GM12878 (cell line): ENCODE data around the gene POLD1. TPM values are rescaled to one million over a fixed set of nuclear protein-coding genes. Genes with fewer than 3 reads are reported as not detected.

Experiments used
- BACH1 ChIP-seq: fragments of 450-650 bp; IDR thresholded peaks from 2 replicates; pipeline ENCODE4 v1.6.1; 2017; ENCODE audit warnings: mild to moderate bottlenecking, borderline replicate concordance
- ETV6 ChIP-seq, 2 experiments: fragments of 450-650 bp in 1 of 2; IDR thresholded peaks in 1 of 2; conservative IDR thresholded peaks in 1 of 2; 2 replicates each; pipeline ENCODE4 v1.6.1; 2014; ENCODE audit warnings: antibody characterized with exemption in 1 of 2, borderline replicate concordance in 1 of 2, low read depth in 1 of 2, mild to moderate bottlenecking in 1 of 2, moderate library complexity in 1 of 2
- IRF4 ChIP-seq: IDR thresholded peaks from 2 replicates; pipeline ENCODE4 v1.6.1; 2011; ENCODE audit warnings: low read depth, low read length
- PML ChIP-seq: IDR thresholded peaks from 2 replicates; pipeline ENCODE4 v1.6.1; 2012; ENCODE audit warnings: low read length, inconsistent platforms
- SIX5 ChIP-seq: IDR thresholded peaks from 2 replicates; pipeline ENCODE4 v1.6.1; 2011; ENCODE audit warnings: mild to moderate bottlenecking, low read depth, low read length, moderate library complexity; ENCODE audit not compliant: severe bottlenecking
- TARDBP ChIP-seq: IDR thresholded peaks from 2 replicates; pipeline ENCODE4 v1.6.1; 2016; ENCODE audit warnings: borderline replicate concordance
- TBL1XR1 ChIP-seq: IDR thresholded peaks from 2 replicates; pipeline ENCODE4 v1.6.1; 2012; ENCODE audit warnings: low read depth, low read length, improper control_type of control experiment
- WRNIP1 ChIP-seq: IDR thresholded peaks from 2 replicates; pipeline ENCODE4 v1.6.1; 2011; ENCODE audit warnings: low read depth, low read length, improper control_type of control experiment, borderline replicate concordance
- polyA plus RNA-seq, 11 experiments: library from polyadenylated mRNA; depleted of rRNA in 4 of 11; unstranded in 6 of 11; stranded (reverse) in 5 of 11; fragments of >200 nt; fragmentation: Nextera tagmentation in 4 of 11; fragmentation: Illumina TruSeq in 1 of 11; extraction: Ambion mirVana in 4 of 11; extraction: Trizol in 1 of 11; gene quantifications; 1 replicate in 1 of 11; 2 replicates in 10 of 11; pipeline versions ENCODE4 v1.2.1 to v1.2.3, GENCODE V29; 2011 to 2016; ENCODE audit warnings: inconsistent platforms in 2 of 11, missing spikeins in 2 of 11, low read depth in 1 of 11
- total RNA-seq, 4 experiments: library from RNA; depleted of rRNA in 3 of 4; stranded (reverse); fragments of >200 nt in 3 of 4; fragmentation: Illumina TruSeq in 1 of 4; extraction: Trizol in 1 of 4; gene quantifications; 2 replicates each; pipeline versions ENCODE4 v1.2.1 to v1.2.3, GENCODE V29; 2013 to 2021
- TF ChIP-seq, protein P1 (sequence below): fragments of 450-650 bp; IDR thresholded peaks from 2 replicates; pipeline ENCODE4 v1.6.1; 2016; ENCODE audit warnings: mild to moderate bottlenecking, moderate library complexity, borderline replicate concordance
- TF ChIP-seq, protein P2 (sequence below): fragments of 450-650 bp; formaldehyde crosslinking; IDR thresholded peaks from 2 replicates; pipeline ENCODE4 v1.5.0; 2022; ENCODE audit warnings: mild to moderate bottlenecking, missing genetic modification characterization
- TF ChIP-seq, protein P3 (sequence below): fragments of 450-650 bp; formaldehyde crosslinking; IDR thresholded peaks from 2 replicates; pipeline ENCODE4 v1.4.0; 2022; ENCODE audit warnings: mild to moderate bottlenecking, moderate library complexity
- TF ChIP-seq, protein P4 (sequence below): fragments of 450-650 bp; IDR thresholded peaks from 2 replicates; pipeline ENCODE4 v1.6.1; 2017; ENCODE audit warnings: low read depth, mild to moderate bottlenecking, moderate library complexity
- TF ChIP-seq, protein P5 (sequence below): IDR thresholded peaks from 2 replicates; pipeline ENCODE4 v1.6.1; 2011; ENCODE audit warnings: mild to moderate bottlenecking, low read depth, low read length, moderate library complexity; ENCODE audit not compliant: insufficient replicate concordance

The POLD1 gene
- total and polyA plus RNA-seq, 10 of the 15 experiments (the other 5 are each of a cell fraction or from before 2014, with no cell fraction given), result 0.76 to 165 (median 63.4) TPM

DNA sequence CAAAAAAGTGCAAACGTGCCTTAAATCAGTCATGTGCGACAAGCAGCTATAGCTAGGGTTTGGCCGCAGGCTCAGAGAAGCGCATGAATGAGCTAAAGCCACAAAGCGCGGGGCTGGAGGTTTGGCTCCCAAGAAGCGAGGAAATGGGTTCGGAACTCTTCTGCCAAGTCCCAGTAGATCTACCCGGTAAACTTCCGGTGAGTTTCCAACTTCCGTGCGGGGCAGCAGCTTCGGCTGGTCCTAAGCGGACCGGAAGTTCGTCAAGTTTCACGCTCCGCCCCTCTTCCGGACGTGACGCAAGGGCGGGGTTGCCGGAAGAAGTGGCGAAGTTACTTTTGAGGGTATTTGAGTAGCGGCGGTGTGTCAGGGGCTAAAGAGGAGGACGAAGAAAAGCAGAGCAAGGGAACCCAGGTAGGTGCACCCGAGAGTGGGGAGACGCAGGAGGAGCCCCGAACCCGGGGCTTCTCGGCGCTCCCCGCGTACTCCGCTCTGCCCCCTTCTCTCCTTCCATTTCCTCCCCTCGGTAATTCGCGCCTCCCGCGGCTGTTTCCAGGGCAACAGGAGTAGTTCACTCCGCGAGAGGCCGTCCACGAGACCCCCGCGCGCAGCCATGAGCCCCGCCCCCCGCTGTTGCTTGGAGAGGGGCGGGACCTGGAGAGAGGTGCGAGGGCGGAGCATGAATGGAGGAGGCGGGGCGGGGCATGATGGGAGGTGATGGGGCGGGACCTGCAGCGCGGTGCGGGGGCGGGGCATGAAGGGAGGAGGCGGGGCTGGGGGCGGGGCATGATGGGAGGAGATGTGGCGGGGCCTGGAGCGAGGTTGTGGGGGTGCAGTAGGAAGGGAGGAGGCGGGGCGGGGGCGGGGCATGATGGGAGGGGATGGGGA is 7.7 kb upstream of the POLD1 start, which contains the start of gene NR1H2 (continued):
- TF ChIP-seq, protein P1, sequence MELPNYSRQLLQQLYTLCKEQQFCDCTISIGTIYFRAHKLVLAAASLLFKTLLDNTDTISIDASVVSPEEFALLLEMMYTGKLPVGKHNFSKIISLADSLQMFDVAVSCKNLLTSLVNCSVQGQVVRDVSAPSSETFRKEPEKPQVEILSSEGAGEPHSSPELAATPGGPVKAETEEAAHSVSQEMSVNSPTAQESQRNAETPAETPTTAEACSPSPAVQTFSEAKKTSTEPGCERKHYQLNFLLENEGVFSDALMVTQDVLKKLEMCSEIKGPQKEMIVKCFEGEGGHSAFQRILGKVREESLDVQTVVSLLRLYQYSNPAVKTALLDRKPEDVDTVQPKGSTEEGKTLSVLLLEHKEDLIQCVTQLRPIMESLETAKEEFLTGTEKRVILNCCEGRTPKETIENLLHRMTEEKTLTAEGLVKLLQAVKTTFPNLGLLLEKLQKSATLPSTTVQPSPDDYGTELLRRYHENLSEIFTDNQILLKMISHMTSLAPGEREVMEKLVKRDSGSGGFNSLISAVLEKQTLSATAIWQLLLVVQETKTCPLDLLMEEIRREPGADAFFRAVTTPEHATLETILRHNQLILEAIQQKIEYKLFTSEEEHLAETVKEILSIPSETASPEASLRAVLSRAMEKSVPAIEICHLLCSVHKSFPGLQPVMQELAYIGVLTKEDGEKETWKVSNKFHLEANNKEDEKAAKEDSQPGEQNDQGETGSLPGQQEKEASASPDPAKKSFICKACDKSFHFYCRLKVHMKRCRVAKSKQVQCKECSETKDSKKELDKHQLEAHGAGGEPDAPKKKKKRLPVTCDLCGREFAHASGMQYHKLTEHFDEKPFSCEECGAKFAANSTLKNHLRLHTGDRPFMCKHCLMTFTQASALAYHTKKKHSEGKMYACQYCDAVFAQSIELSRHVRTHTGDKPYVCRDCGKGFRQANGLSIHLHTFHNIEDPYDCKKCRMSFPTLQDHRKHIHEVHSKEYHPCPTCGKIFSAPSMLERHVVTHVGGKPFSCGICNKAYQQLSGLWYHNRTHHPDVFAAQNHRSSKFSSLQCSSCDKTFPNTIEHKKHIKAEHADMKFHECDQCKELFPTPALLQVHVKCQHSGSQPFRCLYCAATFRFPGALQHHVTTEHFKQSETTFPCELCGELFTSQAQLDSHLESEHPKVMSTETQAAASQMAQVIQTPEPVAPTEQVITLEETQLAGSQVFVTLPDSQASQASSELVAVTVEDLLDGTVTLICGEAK, result peak; percentile 100
- TF ChIP-seq, protein P2, sequence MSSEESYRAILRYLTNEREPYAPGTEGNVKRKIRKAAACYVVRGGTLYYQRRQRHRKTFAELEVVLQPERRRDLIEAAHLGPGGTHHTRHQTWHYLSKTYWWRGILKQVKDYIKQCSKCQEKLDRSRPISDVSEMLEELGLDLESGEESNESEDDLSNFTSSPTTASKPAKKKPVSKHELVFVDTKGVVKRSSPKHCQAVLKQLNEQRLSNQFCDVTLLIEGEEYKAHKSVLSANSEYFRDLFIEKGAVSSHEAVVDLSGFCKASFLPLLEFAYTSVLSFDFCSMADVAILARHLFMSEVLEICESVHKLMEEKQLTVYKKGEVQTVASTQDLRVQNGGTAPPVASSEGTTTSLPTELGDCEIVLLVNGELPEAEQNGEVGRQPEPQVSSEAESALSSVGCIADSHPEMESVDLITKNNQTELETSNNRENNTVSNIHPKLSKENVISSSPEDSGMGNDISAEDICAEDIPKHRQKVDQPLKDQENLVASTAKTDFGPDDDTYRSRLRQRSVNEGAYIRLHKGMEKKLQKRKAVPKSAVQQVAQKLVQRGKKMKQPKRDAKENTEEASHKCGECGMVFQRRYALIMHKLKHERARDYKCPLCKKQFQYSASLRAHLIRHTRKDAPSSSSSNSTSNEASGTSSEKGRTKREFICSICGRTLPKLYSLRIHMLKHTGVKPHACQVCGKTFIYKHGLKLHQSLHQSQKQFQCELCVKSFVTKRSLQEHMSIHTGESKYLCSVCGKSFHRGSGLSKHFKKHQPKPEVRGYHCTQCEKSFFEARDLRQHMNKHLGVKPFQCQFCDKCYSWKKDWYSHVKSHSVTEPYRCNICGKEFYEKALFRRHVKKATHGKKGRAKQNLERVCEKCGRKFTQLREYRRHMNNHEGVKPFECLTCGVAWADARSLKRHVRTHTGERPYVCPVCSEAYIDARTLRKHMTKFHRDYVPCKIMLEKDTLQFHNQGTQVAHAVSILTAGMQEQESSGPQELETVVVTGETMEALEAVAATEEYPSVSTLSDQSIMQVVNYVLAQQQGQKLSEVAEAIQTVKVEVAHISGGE, result peak; percentile 93
- TF ChIP-seq BACH1 (peak; percentile 56; the same call in 1 of the 2 replicates), SIX5 (peak; percentile 81), WRNIP1 (peak; percentile 99), ETV6 (conservative IDR thresholded peaks at IDR 0.05 in 1 of 2, IDR thresholded peaks at IDR 0.05 in 1 of 2; ENCODE audit: borderline replicate concordance in 1 of 2, low read depth in 1 of 2) (peak in 1 of 2 experiments; percentile 55; a peak in 1 of 4 replicates), PML (peak; percentile 91; the same call in 1 of the 2 replicates), TARDBP (no peak), TBL1XR1 (peak; percentile 76), IRF4 (peak; percentile 66; the same call in 1 of the 2 replicates)
- TF ChIP-seq, protein P3, sequence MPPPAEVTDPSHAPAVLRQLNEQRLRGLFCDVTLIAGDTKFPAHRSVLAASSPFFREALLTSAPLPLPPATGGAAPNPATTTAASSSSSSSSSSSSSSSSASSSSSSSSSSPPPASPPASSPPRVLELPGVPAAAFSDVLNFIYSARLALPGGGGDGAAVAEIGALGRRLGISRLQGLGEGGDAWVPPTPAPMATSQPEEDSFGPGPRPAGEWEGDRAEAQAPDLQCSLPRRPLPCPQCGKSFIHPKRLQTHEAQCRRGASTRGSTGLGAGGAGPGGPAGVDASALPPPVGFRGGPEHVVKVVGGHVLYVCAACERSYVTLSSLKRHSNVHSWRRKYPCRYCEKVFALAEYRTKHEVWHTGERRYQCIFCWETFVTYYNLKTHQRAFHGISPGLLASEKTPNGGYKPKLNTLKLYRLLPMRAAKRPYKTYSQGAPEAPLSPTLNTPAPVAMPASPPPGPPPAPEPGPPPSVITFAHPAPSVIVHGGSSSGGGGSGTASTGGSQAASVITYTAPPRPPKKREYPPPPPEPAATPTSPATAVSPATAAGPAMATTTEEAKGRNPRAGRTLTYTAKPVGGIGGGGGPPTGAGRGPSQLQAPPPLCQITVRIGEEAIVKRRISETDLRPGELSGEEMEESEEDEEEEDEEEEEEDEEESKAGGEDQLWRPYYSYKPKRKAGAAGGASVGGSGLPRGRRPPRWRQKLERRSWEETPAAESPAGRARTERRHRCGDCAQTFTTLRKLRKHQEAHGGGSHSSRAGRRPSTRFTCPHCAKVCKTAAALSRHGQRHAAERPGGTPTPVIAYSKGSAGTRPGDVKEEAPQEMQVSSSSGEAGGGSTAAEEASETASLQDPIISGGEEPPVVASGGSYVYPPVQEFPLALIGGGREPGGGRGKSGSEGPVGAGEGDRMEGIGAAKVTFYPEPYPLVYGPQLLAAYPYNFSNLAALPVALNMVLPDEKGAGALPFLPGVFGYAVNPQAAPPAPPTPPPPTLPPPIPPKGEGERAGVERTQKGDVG, result no peak
- TF ChIP-seq, protein P4, sequence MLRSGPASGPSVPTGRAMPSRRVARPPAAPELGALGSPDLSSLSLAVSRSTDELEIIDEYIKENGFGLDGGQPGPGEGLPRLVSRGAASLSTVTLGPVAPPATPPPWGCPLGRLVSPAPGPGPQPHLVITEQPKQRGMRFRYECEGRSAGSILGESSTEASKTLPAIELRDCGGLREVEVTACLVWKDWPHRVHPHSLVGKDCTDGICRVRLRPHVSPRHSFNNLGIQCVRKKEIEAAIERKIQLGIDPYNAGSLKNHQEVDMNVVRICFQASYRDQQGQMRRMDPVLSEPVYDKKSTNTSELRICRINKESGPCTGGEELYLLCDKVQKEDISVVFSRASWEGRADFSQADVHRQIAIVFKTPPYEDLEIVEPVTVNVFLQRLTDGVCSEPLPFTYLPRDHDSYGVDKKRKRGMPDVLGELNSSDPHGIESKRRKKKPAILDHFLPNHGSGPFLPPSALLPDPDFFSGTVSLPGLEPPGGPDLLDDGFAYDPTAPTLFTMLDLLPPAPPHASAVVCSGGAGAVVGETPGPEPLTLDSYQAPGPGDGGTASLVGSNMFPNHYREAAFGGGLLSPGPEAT, result peak; percentile 78
- TF ChIP-seq, protein P5, sequence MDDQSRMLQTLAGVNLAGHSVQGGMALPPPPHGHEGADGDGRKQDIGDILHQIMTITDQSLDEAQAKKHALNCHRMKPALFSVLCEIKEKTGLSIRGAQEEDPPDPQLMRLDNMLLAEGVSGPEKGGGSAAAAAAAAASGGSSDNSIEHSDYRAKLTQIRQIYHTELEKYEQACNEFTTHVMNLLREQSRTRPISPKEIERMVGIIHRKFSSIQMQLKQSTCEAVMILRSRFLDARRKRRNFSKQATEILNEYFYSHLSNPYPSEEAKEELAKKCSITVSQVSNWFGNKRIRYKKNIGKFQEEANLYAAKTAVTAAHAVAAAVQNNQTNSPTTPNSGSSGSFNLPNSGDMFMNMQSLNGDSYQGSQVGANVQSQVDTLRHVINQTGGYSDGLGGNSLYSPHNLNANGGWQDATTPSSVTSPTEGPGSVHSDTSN, result no peak
